ENCODE results near the gene DLGAP1. TPM values are rescaled to one million over a fixed set of nuclear protein-coding genes. Genes with fewer than 3 reads are reported as not detected.

The DLGAP1 gene
- polyA plus RNA-seq, 1 experiment, result 0.09 TPM

DNA sequence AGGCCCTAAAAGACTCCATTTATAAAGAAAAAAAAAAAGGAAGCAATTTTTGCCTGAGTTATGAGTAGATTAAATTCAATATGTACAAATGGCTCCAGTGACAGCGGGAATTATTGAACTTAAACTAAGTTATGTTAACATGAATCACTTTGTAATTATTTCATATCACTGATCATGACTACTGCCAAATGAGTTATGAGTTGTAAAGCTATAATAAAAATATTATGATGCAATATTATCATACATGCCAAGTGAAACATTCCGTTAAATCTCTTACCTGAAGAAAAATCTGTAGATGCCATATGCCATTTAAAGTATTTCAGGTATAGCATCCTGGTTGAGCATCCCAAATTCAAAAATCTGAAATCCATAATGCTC is 217.5 kb downstream of the DLGAP1 start:
- no peak overlapping the region for H3K4me3 ChIP-seq (ENCODE audit: low read depth, low read length)
- POLR2A ChIA-PET, result no interaction called here

DNA sequence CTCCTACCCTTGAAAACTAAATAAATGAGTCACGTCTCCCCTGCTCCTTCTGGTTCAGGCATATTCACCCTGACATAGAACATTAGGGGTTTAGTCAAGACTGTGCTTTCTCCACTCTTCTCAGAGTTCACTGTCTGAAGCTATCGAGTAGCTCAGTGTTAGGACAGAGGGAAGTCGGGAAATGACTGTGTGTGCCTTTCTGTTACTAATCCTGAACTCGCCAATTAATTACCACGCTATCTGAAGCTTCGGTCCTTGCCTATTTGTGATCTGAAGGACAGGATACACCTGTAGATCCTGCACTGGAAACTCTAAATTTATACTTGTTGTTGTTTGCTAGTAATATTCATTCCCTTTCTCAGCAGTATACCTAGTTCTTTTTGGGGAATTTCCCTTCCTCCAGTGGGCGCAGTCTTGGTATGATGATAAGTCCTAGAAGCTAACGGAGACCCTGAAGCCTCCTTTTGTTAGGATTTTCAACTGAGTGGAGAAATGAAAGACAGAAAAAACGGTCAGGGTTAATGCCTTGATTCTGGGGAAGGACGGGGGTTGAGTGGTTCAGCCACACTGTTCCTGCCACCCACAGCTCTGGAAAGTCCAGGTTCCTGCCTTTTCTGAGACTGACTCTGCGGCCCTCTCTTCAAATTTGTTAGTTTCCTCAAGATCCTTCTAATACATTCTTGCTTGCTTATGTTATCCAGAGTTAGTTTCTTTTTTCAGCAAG is 218.0 kb downstream of the DLGAP1 start:
- H3K27ac ChIP-seq (ENCODE audit: low read depth, low read length), result no peak overlapping the region
- ChIA-PET CTCF (no interaction called here), POLR2A (no interaction called here)
- DNase-seq (ENCODE audit: low read depth, low spot score), result no peak
- H3K9me3 ChIP-seq (ENCODE audit: control insufficient read depth, insufficient read depth, low read length), result peaks cover 3% of the 10 kb centered on the region; the same call in 1 of the 2 replicates
- TF ChIP-seq, protein P1, sequence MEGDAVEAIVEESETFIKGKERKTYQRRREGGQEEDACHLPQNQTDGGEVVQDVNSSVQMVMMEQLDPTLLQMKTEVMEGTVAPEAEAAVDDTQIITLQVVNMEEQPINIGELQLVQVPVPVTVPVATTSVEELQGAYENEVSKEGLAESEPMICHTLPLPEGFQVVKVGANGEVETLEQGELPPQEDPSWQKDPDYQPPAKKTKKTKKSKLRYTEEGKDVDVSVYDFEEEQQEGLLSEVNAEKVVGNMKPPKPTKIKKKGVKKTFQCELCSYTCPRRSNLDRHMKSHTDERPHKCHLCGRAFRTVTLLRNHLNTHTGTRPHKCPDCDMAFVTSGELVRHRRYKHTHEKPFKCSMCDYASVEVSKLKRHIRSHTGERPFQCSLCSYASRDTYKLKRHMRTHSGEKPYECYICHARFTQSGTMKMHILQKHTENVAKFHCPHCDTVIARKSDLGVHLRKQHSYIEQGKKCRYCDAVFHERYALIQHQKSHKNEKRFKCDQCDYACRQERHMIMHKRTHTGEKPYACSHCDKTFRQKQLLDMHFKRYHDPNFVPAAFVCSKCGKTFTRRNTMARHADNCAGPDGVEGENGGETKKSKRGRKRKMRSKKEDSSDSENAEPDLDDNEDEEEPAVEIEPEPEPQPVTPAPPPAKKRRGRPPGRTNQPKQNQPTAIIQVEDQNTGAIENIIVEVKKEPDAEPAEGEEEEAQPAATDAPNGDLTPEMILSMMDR (IDR thresholded peaks at IDR 0.05; ENCODE audit: low read depth, low read length), result no peak
- H3K4me3 ChIP-seq (ENCODE audit: low read depth, low read length), result no peak overlapping the region
- no peaks in the 10 kb centered on the region for H3K27me3 ChIP-seq (ENCODE audit: control insufficient read depth, insufficient read depth, low read length)

More for the DNA sequence above, 217.5 kb downstream of the DLGAP1 start:
- no peaks in the 10 kb centered on the region for H3K27me3 ChIP-seq (ENCODE audit: control insufficient read depth, insufficient read depth, low read length)
- CTCF ChIA-PET, result no interaction called here
- TF ChIP-seq, protein P1 (IDR thresholded peaks at IDR 0.05; ENCODE audit: low read depth, low read length), result no peak
- H3K9me3 ChIP-seq (ENCODE audit: control insufficient read depth, insufficient read depth, low read length), result peaks cover 3% of the 10 kb centered on the region; the same call in 1 of the 2 replicates
- H3K27ac ChIP-seq (ENCODE audit: low read depth, low read length), result no peak overlapping the region
- no peak for DNase-seq (ENCODE audit: low read depth, low spot score)

DNA sequence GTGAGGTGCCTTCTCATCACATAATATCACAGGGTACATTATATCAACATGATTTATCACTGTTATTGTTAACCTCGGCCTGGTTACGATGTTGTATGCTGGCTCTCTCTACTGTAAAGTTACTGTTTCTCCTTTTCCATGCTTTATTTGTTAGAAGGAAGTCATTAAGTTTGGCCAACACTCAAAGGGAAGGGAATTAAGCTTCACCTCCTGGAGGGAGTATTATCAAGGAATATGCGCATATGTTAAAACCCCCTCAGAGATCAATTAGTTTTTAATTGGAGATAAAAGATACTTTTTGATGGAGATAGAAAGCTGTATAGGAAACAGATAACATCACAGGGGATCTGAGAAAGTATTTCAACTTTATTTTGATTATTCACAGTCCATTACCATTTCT is 221.6 kb downstream of the DLGAP1 start:
- H3K27ac ChIP-seq (ENCODE audit: low read depth, low read length), result no peak overlapping the region
- H3K27me3 ChIP-seq (ENCODE audit: control insufficient read depth, insufficient read depth, low read length), result no peaks in the 10 kb centered on the region
- ChIA-PET POLR2A (no interaction called here), CTCF (no interaction called here)
- DNase-seq (ENCODE audit: low read depth, low spot score), result no peak
- peaks cover 3% of the 10 kb centered on the region; the same call in 1 of the 2 replicates for H3K9me3 ChIP-seq (ENCODE audit: control insufficient read depth, insufficient read depth, low read length)
- TF ChIP-seq, protein P1 (IDR thresholded peaks at IDR 0.05; ENCODE audit: low read depth, low read length), result no peak
- no peak overlapping the region for H3K4me3 ChIP-seq (ENCODE audit: low read depth, low read length)

DNA sequence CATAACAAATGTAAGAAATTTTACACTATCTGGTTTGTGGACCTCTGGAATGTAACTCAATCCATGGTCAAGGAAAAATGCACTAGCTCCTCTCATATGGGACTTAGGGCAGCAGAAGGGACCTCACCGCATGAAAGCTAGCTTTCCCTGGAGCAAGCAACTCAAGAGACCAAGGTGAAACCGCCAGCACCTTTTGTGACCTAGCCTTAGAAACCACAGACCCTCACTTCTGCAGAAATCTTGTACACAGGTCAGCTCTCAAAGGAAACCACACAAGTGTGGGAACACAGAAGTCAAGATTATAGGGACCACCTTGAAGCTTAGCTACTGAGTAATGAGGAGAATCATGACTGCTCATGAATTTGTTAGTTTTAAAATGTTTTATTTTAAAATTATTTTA is 222.5 kb downstream of the DLGAP1 start:
- CTCF ChIA-PET, result no interaction called here

DNA sequence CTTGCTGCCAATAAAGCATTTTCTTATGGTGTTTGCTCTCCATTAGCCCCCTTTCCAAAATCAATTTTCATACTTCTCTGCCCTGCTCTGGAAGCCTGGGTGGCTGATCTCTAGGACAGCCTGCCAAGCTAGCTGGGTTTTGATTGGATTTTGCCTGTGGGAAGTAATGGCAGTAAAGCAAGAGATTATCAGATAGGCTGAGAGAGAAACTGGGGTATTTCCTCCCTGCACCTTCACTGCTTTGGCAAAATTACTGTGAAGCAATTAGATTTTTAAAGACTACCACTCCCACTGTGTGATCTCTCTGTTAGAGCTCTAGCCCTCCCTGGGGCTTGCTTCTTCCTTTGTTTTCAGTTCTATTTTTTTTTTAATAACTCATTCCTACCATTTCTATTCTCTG is 223.8 kb downstream of the DLGAP1 start:
- TF ChIP-seq, protein P1 (IDR thresholded peaks at IDR 0.05; ENCODE audit: low read depth, low read length), result no peak
- ChIA-PET CTCF (no interaction called here), POLR2A (no interaction called here)
- H3K9me3 ChIP-seq (ENCODE audit: control insufficient read depth, insufficient read depth, low read length), result peaks cover 3% of the 10 kb centered on the region; the same call in 1 of the 2 replicates
- no peak for DNase-seq (ENCODE audit: low read depth, low spot score)
- no peak overlapping the region for H3K4me3 ChIP-seq (ENCODE audit: low read depth, low read length)
- no peak overlapping the region for H3K27ac ChIP-seq (ENCODE audit: low read depth, low read length)
- H3K27me3 ChIP-seq (ENCODE audit: control insufficient read depth, insufficient read depth, low read length), result no peaks in the 10 kb centered on the region

More for the DNA sequence above, 222.5 kb downstream of the DLGAP1 start:
- TF ChIP-seq, protein P1 (IDR thresholded peaks at IDR 0.05; ENCODE audit: low read depth, low read length), result no peak
- peaks cover 3% of the 10 kb centered on the region; the same call in 1 of the 2 replicates for H3K9me3 ChIP-seq (ENCODE audit: control insufficient read depth, insufficient read depth, low read length)
- no peak overlapping the region for H3K27ac ChIP-seq (ENCODE audit: low read depth, low read length)
- DNase-seq (ENCODE audit: low read depth, low spot score), result no peak
- no peak overlapping the region for H3K4me3 ChIP-seq (ENCODE audit: low read depth, low read length)
- POLR2A ChIA-PET, result no interaction called here
- no peaks in the 10 kb centered on the region for H3K27me3 ChIP-seq (ENCODE audit: control insufficient read depth, insufficient read depth, low read length)

Measured in AG04450 (cell line).